GM19397 (cell line): ENCODE data around the gene CPED1.
"Not testable (repeated sequence)": the region's sequence is repeated elsewhere in the genome, so short reads cannot be mapped to it uniquely, and the experiment has no call there.

Experiments used
- ATAC-seq: cut with Tn5 transposase; IDR thresholded peaks from one replicate; pipeline ENCODE4 v1.9.1; 2021; ENCODE audit warnings: mild to moderate bottlenecking, moderate library complexity; ENCODE audit not compliant: unreplicated experiment

CPED1 gene

GRCh38 chr7:121272676-121273075, 284.2 kb downstream of the CPED1 start:
- ATAC-seq: no peak

- ATAC-seq: no peak
Observed at GRCh38 chr7:121273467-121274167, 285.1 kb downstream of the CPED1 start.

- ATAC-seq: no peak
Observed at GRCh38 chr7:121274467-121274866, 286.0 kb downstream of the CPED1 start.

GRCh38 chr7:121275204-121275603, 286.7 kb downstream of the CPED1 start:
- no peak for ATAC-seq

GRCh38 chr7:121276313-121276712, 287.8 kb downstream of the CPED1 start:
- no peak for ATAC-seq

- peak; percentile 98 for ATAC-seq
Observed at GRCh38 chr7:121278120-121279021, 289.9 kb downstream of the CPED1 start.

GRCh38 chr7:121279060-121279620, 290.6 kb downstream of the CPED1 start:
- no peak for ATAC-seq

- no peak for ATAC-seq
Observed at GRCh38 chr7:121279822-121280221, 291.3 kb downstream of the CPED1 start.

GRCh38 chr7:121280656-121281055, 292.1 kb downstream of the CPED1 start:
- no peak for ATAC-seq

- ATAC-seq: no peak
Observed at GRCh38 chr7:121282129-121282528, 293.6 kb downstream of the CPED1 start.

GRCh38 chr7:121285066-121285667, 296.7 kb downstream of the CPED1 start:
- no peak for ATAC-seq

GRCh38 chr7:121286186-121286585, 297.7 kb downstream of the CPED1 start:
- ATAC-seq: no peak

- no peak for ATAC-seq
Observed at GRCh38 chr7:121286742-121287734, 298.5 kb downstream of the CPED1 start.

- no peak for ATAC-seq
Observed at GRCh38 chr7:121288894-121289293, 300.4 kb downstream of the CPED1 start.

- ATAC-seq: not testable (repeated sequence)
Observed at GRCh38 chr7:121289930-121290329, 301.4 kb downstream of the CPED1 start.

- ATAC-seq: no peak
Observed at GRCh38 chr7:121294448-121294992, 306.0 kb downstream of the CPED1 start.

- no peak for ATAC-seq
Observed at GRCh38 chr7:121297843-121298242, 309.3 kb downstream of the CPED1 start.

GRCh38 chr7:121298831-121299239, 310.3 kb downstream of the CPED1 start:
- ATAC-seq: no peak

GRCh38 chr7:121300685-121301420, 312.3 kb downstream of the CPED1 start:
- no peak for ATAC-seq
